ENCODE results near the gene IGF2.

DNA sequence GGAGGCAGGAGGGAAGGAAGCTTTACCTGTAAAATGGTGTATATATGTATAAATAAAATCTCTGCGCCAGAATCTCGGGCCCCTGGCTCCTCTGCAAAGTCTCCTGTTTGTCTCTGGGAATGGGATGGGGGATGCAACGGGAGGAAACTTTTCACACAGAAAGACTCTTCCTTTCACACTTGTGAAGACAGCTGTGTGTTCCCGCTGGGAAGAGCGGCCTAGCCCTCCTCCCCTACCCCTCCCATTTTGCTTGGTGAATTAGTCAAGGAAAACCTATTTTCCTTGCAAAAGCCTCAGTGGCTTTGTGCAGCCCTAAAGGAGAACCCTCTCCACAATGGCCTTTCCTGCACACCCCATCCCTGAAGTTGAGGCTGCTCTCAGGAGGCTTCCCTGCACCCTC, 9.4 kb upstream of the IGF2 start:
- TF ChIP-seq CTCF (IDR thresholded peaks at IDR 0.05) = no peak
- no peak for TF ChIP-seq EZH2 (IDR thresholded peaks at IDR 0.05; ENCODE audit: borderline replicate concordance, insufficient read depth, low read depth, low read length, poor library complexity, severe bottlenecking)

Data from B cell (primary cell).